GM23338 (cell line): Measurements from ENCODE around the gene H2AZ2.

Experiments
- CREB1 ChIP-seq: fragments of 250-450 bp; sonication (Bioruptor Pico); IDR thresholded peaks from 2 replicates; pipeline ENCODE4 v1.5.0; 2020; ENCODE audit warnings: low read depth, mild to moderate bottlenecking, moderate library complexity
- CTCF ChIP-seq, 2 experiments: fragments of 200-600 bp in 1 of 2; sonication (generic) in 1 of 2; conservative IDR thresholded peaks; 2 replicates each; pipeline versions ENCODE4 v1.5.1 to v1.6.1; 2016 to 2017; ENCODE audit warnings: antibody characterized with exemption in 2 of 2, low read depth in 2 of 2, mild to moderate bottlenecking in 2 of 2, moderate library complexity in 1 of 2
- ETS1 ChIP-seq: IDR thresholded peaks from 2 replicates; pipeline ENCODE4 v1.6.1; 2016; ENCODE audit warnings: antibody characterized with exemption
- EZH2 ChIP-seq: fragments of 200-600 bp; sonication (generic); IDR thresholded peaks from one replicate; pipeline ENCODE4 v1.8.0; 2017; ENCODE audit warnings: antibody characterized with exemption, mild to moderate bottlenecking, low read depth; ENCODE audit not compliant: unreplicated experiment
- EZH2phosphoT487 ChIP-seq: fragments of 200-600 bp; sonication (generic); IDR thresholded peaks from one replicate; pipeline ENCODE4 v1.8.1; 2018; ENCODE audit warnings: antibody characterized with exemption; ENCODE audit not compliant: unreplicated experiment
- POLR2AphosphoS5 ChIP-seq: IDR thresholded peaks from 2 replicates; pipeline ENCODE4 v1.6.1; 2016; ENCODE audit warnings: antibody characterized with exemption, low read depth
- REST ChIP-seq: IDR thresholded peaks from one replicate; pipeline ENCODE4 v1.6.1; 2018; ENCODE audit warnings: antibody characterized with exemption; ENCODE audit not compliant: unreplicated experiment
- STAT1 ChIP-seq: IDR thresholded peaks from one replicate; pipeline ENCODE4 v1.6.1; 2016; ENCODE audit warnings: antibody characterized with exemption; ENCODE audit not compliant: unreplicated experiment
- ZNF114 ChIP-seq: fragments of 250-450 bp; sonication (Bioruptor Pico); IDR thresholded peaks from 2 replicates; pipeline ENCODE4 v1.5.0; 2020; ENCODE audit warnings: mild to moderate bottlenecking, moderate library complexity
- ZNF331 ChIP-seq: fragments of 250-450 bp; sonication (Bioruptor Pico); IDR thresholded peaks from 2 replicates; pipeline ENCODE4 v1.5.0; 2020; ENCODE audit warnings: low read depth, mild to moderate bottlenecking, moderate library complexity
- ZNF462 ChIP-seq: fragments of 250-450 bp; sonication (Bioruptor Pico); IDR thresholded peaks from 2 replicates; pipeline ENCODE4 v1.5.0; 2020; ENCODE audit warnings: mild to moderate bottlenecking, moderate library complexity

- TF ChIP-seq STAT1 (no peak), EZH2 (no peak), CTCF (conservative IDR thresholded peaks at IDR 0.05; ENCODE audit: low read depth in 2 of 2) (no peak), POLR2AphosphoS5 (no peak), CREB1 (CRISPR knock-in tag) (no peak), ZNF331 (no peak), ZNF462 (no peak), REST (no peak), EZH2phosphoT487 (no peak), ETS1 (no peak), ZNF114 (no peak)
Observed at GRCh38 chr7:44798649-44799305, 49.1 kb downstream of the H2AZ2 start.
